GM19328 (cell line): Measurements from ENCODE around the gene INTS1.
"Not testable (repeated sequence)": the region's sequence is repeated elsewhere in the genome, so short reads cannot be mapped to it uniquely, and the experiment has no call there.

ENCODE experiments used
- ATAC-seq: cut with Tn5 transposase; IDR thresholded peaks from one replicate; pipeline ENCODE4 v1.9.1; 2021; ENCODE audit warnings: mild to moderate bottlenecking, moderate library complexity; ENCODE audit not compliant: unreplicated experiment

The INTS1 gene

DNA sequence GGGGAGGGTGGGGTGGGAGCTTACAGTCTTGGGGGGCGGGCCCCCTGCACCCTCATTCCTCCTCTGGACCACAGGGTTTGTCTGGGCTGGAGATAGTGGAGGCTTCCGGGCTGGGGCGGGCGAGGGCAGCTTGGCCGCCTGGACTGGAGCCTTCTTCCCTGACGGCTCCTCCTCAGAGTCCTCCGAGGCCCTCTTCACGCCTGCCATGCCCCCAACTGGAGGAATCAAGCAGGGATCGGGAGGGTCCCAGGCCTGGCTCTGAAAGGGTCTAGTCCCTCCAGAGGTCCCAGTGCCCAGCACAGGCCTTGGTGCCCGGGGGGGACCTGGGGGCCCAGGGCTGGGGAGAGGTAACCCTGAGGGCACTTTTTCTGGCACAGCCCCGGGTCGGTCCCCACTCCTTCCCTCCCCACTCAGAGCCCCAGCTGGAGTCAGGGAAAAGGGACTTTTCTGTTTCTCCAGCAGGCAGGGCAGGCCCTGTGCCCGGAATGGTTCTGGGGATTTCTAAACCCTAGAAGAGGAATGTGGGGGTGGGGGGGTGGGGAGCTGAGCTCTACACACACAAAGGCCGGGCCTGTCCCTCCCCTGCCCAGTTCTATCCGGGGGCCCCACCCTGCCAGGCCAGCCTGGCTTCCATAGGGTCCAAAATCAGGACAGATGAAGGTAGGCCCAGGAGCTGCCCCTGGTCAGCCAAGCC, 56.5 kb downstream of the INTS1 start:
- no peak for ATAC-seq

DNA sequence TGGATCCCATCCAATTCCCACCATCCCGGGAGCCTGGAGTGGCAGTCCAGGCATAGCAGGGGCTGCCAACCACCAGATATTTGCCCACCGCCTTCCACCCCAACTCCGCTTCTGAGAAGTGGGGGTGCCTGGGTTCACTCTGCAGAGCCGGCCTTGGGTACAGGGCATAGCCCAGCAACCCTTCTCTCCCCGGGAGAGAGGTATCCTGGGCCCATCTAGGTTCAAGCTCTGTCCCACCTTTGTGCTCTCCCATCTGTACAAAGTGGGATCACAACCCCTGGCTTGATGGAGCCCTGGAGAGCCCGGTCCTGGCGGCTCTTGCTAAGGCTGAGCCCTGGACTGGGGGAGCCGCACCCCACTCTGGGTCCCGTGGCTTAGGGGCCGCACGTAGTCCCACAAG, 57.1 kb downstream of the INTS1 start:
- no peak for ATAC-seq

DNA sequence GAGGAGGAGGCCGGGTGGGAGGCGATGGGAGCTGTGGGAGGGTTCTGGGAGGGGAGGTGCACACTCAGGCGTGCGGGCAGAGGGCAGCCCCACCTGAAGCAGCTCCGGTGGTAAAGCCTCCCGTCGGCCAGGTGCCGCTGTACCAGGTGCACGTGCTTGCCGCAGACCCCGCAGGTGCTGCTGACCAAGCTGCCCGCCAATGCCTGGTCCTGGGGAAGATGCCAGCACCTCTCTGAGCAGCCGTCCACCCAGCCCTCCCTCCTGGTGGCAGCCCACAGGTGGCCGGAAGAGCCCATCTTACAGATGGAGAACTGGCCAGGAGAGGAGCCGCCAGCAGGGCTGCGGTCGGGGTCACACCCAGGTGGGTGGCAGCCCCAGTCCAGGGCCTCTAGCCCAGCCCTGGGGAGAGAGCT, 57.6 kb downstream of the INTS1 start:
- ATAC-seq, result no peak

DNA sequence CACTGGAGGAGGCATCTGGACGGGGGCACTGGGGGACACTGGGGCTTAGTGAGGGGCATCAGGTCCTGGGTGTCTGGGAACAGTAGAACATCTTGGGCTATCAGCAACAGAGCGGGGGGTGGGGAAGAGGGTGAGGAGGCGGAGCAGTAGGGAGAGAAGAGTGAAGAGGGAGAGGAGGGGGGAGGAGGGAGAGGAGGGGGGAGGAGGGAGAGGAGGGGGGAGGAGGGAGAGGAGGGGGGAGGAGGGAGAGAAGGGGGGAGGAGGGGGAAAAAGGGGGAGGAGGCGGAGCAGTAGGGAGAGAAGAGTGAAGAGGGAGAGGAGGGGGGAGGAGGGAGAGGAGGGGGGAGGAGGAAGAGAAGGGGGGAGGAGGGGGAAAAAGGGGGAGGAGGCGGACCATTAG, 58.2 kb downstream of the INTS1 start:
- ATAC-seq, result not testable (repeated sequence)

DNA sequence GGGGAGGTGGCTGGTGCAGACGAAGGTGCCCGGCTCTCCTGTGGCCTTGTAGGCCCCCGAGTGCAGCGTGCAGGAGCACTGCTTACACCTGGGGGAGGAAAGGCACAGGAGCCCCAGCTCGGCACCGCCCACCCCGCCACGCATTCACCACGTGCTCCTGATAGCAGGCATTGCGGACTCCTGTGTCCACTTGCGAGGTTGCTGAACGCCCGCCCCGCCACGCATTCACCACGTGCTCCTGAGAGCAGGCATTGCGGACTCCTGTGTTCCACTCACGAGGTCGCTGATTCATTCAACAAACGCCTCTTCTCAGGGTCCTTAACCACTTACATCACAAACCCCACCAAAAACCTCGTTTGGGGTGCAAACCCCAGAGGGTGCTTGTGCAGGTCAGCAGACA, 58.8 kb downstream of the INTS1 start:
- no peak for ATAC-seq

DNA sequence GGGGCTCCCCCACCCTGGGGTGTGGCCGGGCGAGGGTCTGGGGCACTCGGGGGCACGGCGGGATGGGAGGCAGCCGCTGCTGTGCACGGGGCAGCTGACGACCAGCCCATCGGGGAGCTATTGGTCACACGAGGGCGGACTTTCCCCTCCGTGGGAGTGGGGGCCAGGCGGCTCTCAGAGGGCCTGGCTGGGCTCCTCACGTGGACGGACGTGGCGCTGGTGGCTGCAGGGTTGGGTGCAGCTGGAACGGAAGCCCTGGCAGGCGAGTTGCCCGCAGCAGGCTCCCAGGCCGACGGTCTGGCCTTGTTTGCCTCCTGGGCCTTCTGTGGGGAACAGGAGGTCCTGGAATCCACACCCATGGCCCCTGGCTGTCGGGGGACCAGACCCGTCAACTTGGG, 59.3 kb downstream of the INTS1 start:
- ATAC-seq, result no peak

DNA sequence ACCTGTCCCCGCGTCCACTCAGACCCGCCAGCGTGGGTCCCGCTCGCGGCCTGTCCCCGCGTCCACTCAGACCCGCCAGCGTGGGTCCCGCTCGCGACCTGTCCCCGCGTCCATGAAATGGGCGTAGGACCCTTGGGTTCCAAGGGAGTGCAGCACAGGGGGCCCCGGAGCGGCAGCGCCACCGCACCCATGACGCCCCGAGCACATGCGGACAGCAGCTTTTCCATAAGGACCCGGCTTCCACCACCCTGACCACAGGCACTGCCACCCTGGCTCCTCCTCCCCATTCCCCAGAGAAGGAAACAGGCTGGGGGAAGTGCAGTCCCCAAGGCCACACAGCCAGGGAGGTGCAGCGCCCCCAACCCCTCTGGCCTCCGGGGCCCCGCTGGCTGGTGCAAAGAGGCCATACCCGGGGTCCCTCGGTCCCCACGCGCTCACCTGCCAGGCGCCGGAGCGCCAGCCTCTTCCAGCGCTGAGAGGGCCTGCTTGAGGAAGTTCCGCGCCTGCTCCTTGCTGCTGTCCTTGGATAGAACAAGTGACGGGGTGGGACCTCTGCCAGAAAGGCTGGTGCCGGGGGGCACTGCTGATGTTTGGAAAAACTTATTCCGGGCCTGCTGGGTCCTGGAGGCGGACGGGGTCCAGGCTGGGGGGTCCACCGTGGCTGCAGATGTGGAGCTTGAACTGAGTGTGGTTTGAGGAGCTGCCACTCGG, 59.8 kb downstream of the INTS1 start:
- no peak for ATAC-seq

DNA sequence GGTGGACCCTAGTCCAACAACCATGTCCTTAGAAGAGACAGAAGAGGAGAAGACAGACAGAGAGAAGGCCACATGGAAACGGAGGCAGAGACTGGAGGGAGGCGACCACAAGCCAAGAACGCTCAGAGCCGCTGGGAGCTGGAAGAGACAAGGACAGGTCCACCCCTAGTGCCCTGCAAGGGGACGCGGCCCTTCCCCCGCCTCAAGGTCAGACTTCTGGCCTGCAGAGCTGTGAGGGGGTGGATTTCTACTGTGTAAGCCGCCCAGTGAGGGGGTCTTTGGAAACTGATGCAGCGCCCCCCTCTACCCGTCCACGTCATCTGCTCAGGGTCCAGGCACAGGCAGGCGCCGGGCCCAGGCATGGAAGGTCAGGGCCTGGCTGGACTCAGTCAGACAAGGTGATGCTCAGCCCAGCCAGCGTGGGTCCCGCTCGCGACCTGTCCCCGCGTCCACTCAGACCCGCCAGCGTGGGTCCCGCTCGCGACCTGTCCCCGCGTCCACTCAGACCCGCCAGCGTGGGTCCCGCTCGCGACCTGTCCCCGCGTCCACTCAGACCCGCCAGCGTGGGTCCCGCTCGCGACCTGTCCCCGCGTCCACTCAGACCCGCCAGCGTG, 60.5 kb downstream of the INTS1 start:
- not testable (repeated sequence) for ATAC-seq

DNA sequence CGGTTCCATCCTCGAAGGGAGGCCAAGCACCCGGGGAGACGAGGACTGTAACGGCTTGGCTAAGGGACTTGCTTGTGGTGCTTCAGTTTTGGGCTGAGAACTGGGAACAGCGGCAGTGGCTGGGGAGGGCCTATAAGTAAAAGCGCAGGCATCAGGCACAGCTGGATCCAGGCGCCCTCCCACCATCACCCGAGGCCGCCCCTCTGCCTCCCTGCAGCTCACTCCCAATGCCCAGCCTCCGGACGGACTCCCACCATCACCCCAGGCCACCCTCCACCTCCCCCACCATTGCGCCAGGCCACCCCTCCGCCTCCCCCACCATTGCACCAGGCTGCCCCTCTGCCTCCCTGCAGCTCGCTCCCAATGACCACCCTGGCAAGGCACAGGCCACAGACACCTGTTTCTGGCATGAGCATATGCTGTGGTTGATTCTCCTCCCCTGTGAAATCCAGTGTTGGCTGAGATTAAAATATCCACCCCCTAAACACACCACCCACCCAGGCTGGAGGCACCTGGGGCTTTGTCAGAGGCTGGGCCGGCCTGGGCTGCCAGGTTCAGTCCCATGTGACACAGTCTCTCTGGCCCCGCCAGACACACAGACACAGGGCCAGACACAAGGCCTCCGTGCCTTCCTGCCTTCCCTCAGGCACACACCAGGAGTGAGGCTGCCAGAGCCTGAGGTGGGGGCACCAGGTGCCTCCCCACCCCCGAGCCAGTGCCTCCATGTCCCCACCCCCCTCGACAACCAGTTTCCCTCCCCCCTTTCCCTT, 61.6 kb downstream of the INTS1 start:
- ATAC-seq, result no peak

DNA sequence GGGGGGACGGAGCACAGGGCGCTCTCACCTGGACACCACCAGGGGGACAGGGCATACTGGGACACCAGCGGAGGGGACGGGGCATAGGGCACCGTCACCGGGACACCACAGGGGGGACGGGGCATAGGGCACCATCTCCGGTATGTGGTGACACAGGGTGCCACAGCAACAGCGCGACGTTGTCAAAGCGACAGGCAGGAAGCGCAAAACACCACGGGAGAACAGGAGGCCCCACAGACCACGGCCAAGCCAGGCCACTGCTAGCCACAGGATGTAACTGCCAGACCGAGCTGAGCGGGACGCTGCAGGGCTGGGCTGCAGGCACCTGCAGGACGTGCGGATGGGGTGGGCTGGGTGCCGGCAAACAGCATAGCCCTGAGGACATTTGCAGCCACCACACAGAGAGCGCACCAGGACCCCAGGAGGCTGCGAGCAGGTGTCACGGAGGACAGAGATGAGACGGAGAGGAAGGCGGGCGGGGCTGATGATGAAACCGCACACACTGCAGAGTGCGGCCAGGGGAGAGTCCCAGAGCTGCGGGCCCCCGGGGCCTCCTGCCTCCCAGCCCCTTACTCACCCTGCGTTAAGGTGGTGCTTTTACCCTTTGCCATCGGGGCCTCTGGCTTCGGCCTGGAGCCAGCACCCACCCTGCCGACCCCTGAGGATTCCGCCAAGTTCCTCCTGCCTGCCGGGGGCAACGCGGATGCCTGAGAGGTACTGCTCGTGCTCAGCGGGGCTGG, 62.4 kb downstream of the INTS1 start:
- ATAC-seq, result no peak

DNA sequence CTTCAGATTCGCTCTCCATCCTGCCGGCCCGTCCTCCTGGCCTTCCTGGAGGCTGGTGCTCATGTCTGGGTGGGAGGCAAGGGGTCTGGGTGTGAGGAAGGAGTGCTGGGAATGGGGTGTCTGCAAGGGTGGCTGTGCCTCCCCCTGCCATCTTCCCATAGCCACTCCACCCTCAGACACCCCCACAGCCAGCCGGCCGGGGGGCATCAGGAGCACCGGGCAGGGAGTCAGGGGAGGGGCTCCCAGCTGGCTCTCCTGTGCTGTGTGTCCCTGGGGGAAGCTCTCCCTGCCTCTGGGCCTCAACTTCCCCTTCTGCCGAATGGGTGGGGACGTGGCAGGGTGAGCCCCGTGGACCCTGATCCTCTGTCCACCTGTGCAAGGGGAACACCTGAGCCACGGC, 63.6 kb downstream of the INTS1 start:
- ATAC-seq, result no peak

DNA sequence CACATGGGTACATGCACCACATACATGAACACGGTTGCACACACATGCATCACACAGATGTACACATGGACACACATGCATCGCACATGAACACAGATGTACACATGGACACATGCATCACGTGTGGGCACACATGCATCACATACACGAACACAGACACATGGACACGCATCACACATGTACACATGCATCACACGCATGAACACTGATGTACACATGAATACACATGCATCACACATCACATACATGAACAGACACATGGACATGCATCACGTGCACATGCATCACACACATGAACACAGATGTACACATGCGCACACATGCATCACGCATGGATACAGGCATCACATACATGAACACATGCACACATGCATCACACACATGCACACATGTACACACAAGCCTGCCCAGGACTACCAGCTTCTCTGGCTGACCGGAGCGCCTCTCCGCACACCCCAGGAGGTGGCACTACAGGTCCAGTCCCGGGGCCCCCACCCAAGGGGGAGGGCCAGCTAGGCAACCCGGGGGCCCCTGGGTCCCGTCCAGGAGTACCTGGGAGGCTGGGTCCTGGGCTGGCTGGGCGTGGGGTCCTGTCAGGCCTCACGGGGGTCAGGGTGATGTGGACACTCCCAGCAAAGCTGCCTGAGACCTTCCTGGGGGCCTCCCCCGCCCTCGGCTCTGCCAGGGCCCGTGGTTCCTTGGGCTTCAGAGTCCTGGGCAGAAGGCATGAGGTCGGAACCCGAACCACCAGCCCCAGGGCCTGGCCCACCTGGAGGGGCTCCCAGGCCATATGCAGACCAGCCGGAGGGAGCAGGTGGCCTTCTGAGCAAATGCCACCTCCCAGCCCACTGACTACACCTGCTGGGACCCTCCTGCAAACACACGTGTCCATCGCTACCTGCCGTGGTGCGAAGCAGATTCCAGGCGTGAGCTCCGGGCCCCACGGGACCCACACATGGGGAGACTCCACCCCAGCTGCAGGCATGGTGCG, 64.5 kb downstream of the INTS1 start:
- ATAC-seq, result no peak

DNA sequence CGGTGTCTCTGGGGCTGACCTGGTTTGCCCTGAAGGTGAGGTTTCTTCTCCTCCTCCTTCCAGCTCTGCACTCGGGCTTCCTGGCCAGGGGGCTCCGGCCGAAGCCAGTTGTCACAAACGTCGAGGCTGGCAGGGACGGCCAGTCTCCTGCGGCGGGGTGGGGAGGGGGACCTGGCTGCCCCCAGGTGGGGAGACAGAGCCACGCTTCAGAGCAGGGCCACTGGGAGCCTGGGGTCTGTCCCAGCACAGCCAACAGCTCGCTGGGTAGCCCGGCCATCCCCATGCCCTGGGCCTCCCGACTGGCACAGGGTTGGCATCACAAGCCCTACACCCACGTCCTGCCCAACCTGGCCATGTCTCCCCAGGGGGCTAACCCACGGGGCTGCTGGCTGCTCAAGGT, 65.4 kb downstream of the INTS1 start:
- no peak for ATAC-seq

DNA sequence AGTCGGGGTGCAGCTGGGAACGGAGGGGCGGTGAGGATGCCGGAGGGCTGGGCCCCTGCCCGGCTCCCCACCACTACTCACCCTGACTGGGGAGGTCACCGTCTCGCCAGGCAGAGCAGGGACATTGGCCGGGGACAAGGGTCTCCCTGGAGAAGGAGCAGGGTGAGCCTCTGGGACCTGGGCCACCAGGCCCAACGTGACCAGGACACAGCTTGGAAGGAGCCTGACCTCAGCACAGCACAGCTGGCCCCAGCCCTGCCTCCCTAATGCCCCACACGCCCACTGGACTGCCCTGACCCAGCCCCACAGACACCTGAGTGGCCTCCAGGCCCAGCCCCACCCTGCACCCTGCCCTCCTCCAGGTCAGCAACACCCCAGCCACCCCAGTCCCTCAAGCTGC, 66.0 kb downstream of the INTS1 start:
- no peak for ATAC-seq

DNA sequence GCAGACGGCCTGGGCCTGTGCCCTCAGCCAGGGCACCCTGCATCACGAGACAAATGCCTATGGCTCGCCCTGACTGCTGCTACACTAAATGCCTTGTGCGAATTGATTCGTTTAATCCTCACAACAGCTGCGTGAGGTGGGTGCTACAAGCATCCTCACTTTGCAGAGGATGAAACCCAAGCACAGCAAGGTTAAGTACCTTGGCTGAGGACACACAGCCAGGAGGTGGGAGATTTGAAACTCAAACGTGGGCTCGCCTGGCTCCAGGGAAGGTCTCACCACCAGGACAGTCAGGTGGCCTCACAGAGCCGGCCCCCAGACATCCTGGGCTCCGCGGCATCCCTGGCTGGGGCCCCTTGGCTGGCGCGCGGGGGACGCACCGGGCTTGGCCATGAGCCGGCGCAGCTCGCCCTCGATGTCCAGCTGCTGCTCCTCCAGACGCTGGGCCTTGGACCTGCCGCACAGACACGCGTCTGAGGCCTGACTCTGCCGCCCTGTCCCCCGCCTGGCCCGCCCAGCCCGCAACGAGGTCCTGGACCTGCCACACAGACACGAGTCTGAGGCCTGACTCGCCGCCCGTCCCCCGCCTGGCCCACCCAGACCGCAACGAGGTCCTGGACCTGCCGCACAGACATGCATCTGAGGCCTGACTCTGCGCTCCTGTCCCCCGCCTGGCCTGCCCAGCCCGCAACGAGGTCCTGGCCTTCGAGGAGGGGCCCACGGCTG, 66.9 kb downstream of the INTS1 start:
- ATAC-seq, result no peak

DNA sequence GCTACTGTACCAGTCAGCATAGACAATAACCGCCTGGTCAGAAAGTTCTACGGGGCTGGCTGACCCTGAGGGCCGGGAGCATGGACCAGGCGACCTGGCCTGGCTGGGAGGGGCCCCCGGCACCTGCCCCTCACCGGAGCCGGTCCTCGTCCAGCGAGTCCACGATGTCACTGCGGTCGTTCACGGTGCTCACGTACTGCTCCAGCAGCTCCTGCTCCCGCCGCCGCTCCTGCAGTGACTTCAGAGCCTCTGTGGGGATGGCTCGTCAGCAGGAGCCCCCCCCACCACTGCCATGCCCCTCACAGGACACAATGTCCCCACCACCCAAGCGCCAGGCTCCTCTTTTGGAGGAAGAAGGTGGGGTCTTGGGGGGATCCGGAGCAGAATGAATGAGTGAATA, 67.6 kb downstream of the INTS1 start:
- ATAC-seq, result no peak

DNA sequence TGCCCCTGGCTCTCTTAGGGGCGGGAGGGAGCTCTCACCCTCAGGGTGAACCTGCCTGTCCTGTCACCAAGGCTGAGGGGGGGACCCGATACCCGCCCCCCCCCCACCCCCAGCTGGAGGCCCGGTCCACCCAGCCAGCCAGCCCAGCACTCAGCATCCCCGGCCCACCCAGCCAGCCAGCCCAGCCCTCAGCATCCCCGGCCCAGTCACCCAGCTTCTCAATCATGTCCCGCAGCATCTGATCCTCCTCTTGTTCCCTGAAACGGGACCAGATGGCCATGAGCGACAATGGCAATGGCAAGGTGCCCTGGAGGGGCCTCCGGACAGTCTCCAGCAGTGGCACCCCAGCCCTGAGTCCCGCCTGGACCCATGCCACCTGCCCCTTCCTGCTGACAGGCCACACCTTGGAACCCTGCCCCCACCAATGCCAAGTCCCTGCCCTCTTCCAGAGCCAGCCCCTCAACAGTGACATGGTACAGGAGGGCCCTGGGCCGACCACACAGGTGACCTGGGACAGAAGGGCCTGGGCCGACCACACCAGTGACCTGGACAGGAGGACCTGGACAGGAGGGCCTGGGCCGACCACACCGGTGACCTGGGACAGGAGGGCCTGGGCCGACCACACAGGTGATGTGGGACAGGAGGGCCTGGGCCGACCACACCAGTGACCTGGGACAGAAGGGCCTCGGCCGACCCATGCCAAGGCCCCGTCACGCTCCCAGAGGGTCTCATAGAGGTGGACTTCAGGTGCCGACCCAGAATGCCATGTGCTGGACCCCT, 69.1 kb downstream of the INTS1 start:
- no peak for ATAC-seq

DNA sequence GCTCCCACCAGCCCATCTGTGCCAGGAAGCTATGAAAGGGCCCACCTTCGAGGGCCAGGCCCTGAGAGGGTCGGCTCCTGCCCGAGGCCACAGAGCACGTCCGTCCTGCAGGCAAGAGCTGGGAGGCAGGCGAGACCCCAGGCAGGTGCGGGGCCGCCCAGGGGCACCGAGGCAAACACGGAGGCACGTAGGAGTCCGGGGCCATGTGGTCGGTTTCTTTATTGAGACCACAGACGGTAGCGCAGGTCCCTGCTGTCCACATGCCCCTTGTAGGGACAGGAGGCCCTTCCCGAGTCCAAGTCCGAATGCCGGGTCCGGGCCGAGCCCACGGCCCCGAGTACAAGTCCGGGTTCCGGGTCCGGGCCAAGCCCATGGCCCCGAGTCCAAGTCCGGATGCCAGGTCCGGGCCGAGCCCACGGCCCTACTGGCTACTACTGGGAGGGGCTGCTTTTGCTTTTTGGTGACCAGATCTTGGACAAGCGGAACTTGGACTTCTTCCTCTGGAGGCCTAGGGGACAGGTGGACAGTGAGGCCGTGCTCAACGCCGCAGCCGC, 69.9 kb downstream of the INTS1 start:
- no peak for ATAC-seq
